Measurements from ENCODE around the gene C19orf33.

- no peak for TF ChIP-seq POLR2A (IDR thresholded peaks at IDR 0.05)
- TF ChIP-seq, protein P1, sequence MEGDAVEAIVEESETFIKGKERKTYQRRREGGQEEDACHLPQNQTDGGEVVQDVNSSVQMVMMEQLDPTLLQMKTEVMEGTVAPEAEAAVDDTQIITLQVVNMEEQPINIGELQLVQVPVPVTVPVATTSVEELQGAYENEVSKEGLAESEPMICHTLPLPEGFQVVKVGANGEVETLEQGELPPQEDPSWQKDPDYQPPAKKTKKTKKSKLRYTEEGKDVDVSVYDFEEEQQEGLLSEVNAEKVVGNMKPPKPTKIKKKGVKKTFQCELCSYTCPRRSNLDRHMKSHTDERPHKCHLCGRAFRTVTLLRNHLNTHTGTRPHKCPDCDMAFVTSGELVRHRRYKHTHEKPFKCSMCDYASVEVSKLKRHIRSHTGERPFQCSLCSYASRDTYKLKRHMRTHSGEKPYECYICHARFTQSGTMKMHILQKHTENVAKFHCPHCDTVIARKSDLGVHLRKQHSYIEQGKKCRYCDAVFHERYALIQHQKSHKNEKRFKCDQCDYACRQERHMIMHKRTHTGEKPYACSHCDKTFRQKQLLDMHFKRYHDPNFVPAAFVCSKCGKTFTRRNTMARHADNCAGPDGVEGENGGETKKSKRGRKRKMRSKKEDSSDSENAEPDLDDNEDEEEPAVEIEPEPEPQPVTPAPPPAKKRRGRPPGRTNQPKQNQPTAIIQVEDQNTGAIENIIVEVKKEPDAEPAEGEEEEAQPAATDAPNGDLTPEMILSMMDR (IDR thresholded peaks at IDR 0.05) = no peak
Measured at GRCh38 chr19:38267761-38268483, 36.1 kb upstream of the C19orf33 start.

All from esophagus squamous epithelium (tissue), 4 donors.